Measurements from ENCODE around the gene B3GALT2. TPM values are rescaled to one million over a fixed set of nuclear protein-coding genes. Genes with fewer than 3 reads are reported as not detected.

The B3GALT2 gene
- total RNA-seq, 1 experiment from 2014 or later, result not detected

- H3K27ac Mint-ChIP-seq, result no peak overlapping the region
- Histone ChIP-seq H3K27ac (ENCODE audit: insufficient read length, low read depth, low read length) (no peak overlapping the region), H3K9me3 (ENCODE audit: control insufficient read depth, low read depth, low read length) (no peaks in the 10 kb centered on the region)
Measured at GRCh38 chr1:193213998-193214397, 27.6 kb upstream of the B3GALT2 start.

More at GRCh38 chr1:193213998-193214397, 27.6 kb upstream of the B3GALT2 start:
- TF ChIP-seq CTCF (conservative IDR thresholded peaks at IDR 0.05), result no peak
- no peaks in the 10 kb centered on the region for H3K9me3 Mint-ChIP-seq
- no peak overlapping the region for H3K56ac ChIP-seq (ENCODE audit: insufficient read length, low read depth, low read length)
- no CpG with 5 or more reads among the region's 4 CpGs for WGBS (ENCODE audit: extremely low coverage, insufficient read length, low lambda C conversion rate)
- no peak overlapping the region for H3K4me3 Mint-ChIP-seq
- DNase-seq, result no peak
- H2AK5ac ChIP-seq (ENCODE audit: insufficient read length, low read length), result no peak overlapping the region
- H2BK15ac ChIP-seq (ENCODE audit: low read depth, low read length), result no peak overlapping the region
- H4K8ac ChIP-seq (replicated peaks; ENCODE audit: insufficient read length, low read depth, low read length), result no peak overlapping the region
- H2BK5ac ChIP-seq (ENCODE audit: insufficient read length, low read length), result no peak overlapping the region
- H3K4me2 ChIP-seq (ENCODE audit: insufficient read depth, insufficient read length, low read length), result no peak overlapping the region
- H3K79me2 ChIP-seq (ENCODE audit: insufficient read depth, low read length), result no peaks in the 10 kb centered on the region
- H4K20me1 ChIP-seq (ENCODE audit: control insufficient read depth, insufficient read depth, insufficient read length), result no peaks in the 10 kb centered on the region
- no peak overlapping the region for H2BK12ac ChIP-seq (ENCODE audit: insufficient read length, low read depth, low read length)
- H3K23me2 ChIP-seq (ENCODE audit: insufficient read length, low read depth, low read length, poor library complexity, severe bottlenecking), result no peaks in the 10 kb centered on the region
- H3K4me1 Mint-ChIP-seq, result peaks cover 28 to 29% of the 10 kb centered on the region in 2 experiments
- no peak overlapping the region for H3K18ac ChIP-seq (ENCODE audit: insufficient read length, low read depth, low read length)
- H3K36me3 Mint-ChIP-seq (ENCODE audit: insufficient read depth in 1 of 3, low read depth in 3 of 3), result peaks cover 14 to 33% (median 32%) of the 10 kb centered on the region in 3 experiments
- H2BK20ac ChIP-seq (ENCODE audit: low read depth, low read length, poor library complexity, severe bottlenecking), result no peak overlapping the region
- no peak overlapping the region for H3K9ac ChIP-seq (ENCODE audit: extremely low read depth, insufficient read length, low read length)
- no peak overlapping the region for H4K91ac ChIP-seq (ENCODE audit: insufficient read length, low read depth, low read length)
- H3K27me3 Mint-ChIP-seq (ENCODE audit: low read depth), result no peaks in the 10 kb centered on the region
- no peak overlapping the region for H3K4ac ChIP-seq (ENCODE audit: low read depth, low read length)
- no peaks in the 10 kb centered on the region for H3K79me1 ChIP-seq (ENCODE audit: insufficient read depth, low read depth, low read length, poor library complexity, severe bottlenecking)
- no peak overlapping the region for H2AFZ ChIP-seq (ENCODE audit: low read length)
- H3K23ac ChIP-seq (ENCODE audit: insufficient read length, low read depth, low read length), result no peak overlapping the region
- H4K5ac ChIP-seq (ENCODE audit: insufficient read length, low read depth, low read length), result no peak overlapping the region
- H3T11ph ChIP-seq (ENCODE audit: low read length), result no peak overlapping the region
- H3K14ac ChIP-seq (ENCODE audit: insufficient read depth, low read length), result no peak overlapping the region
- H2BK120ac ChIP-seq (ENCODE audit: low read depth, low read length, poor library complexity, severe bottlenecking), result no peak overlapping the region
- peaks cover 4% of the 10 kb centered on the region; the same call in 1 of the 2 replicates for H3K4me1 ChIP-seq (ENCODE audit: insufficient read depth, low read length)
- H3K27me3 ChIP-seq (ENCODE audit: insufficient read depth, low read length), result no peaks in the 10 kb centered on the region
